Stimulated activated CD8-positive, alpha-beta memory T cell treated with anti-CD3 and anti-CD28 coated beads, Interleukin-12 subunit alpha, Interleukin-12 subunit beta, amount 100 ng/mL, for 4 hours (primary cell): ENCODE data around the gene NOP9.

Source experiments
- DNase-seq: peaks from one replicate; pipeline ENCODE4 v3.0.0-alpha.2; 2020; ENCODE audit warnings: low read depth

Gene NOP9

GRCh38 chr14:24283796-24284460 is 15.7 kb upstream of the NOP9 start:
- no peak for DNase-seq

- no peak for DNase-seq
These were observed 15.1 kb upstream of the NOP9 start for GRCh38 chr14:24284501-24285035.

- no peak for DNase-seq
These were observed 14.3 kb upstream of the NOP9 start for GRCh38 chr14:24285351-24285750.

GRCh38 chr14:24286996-24287395 is 12.7 kb upstream of the NOP9 start:
- no peak for DNase-seq

GRCh38 chr14:24289649-24290280 is 9.9 kb upstream of the NOP9 start:
- DNase-seq: no peak

- no peak for DNase-seq
These were observed 8.9 kb upstream of the NOP9 start for GRCh38 chr14:24290746-24291145.

GRCh38 chr14:24291446-24292117 is 8.1 kb upstream of the NOP9 start:
- no peak for DNase-seq

GRCh38 chr14:24292118-24292807 is 7.4 kb upstream of the NOP9 start:
- DNase-seq: no peak

GRCh38 chr14:24293525-24293924 is 6.1 kb upstream of the NOP9 start:
- DNase-seq: no peak

GRCh38 chr14:24296341-24297157 is 3.1 kb upstream of the NOP9 start:
- peak; percentile 42 for DNase-seq

GRCh38 chr14:24297190-24297964 is 2.3 kb upstream of the NOP9 start:
- DNase-seq: no peak

GRCh38 chr14:24298892-24299254 is 777 bp upstream of the NOP9 start:
- DNase-seq: no peak

- DNase-seq: no peak
These were observed 803 bp downstream of the NOP9 start for GRCh38 chr14:24300326-24300980.

GRCh38 chr14:24304019-24304387 is 4.4 kb downstream of the NOP9 start:
- DNase-seq: no peak

- no peak for DNase-seq
These were observed 7.5 kb downstream of the NOP9 start for GRCh38 chr14:24307156-24307574.

GRCh38 chr14:24307575-24308341 is 8.1 kb downstream of the NOP9 start, which contains the start of gene CIDEB:
Gene CIDEB, minus strand, starts transcription at chr14:24307977. Its CDS starts 119 bp downstream, at chr14:24307858.
- no peak for DNase-seq

GRCh38 chr14:24308342-24309124 is 8.9 kb downstream of the NOP9 start:
- no peak for DNase-seq

- no peak for DNase-seq
These were observed 10.1 kb downstream of the NOP9 start, which contains the start of gene LTB4R2 for GRCh38 chr14:24309538-24310264. Gene LTB4R2, plus strand, starts transcription at chr14:24310140. Its CDS starts 525 bp downstream, at chr14:24310665.
